ENCODE measurements around the gene SMAD1. TPM values are rescaled to one million over a fixed set of nuclear protein-coding genes. Genes with fewer than 3 reads are reported as not detected.
A peak's percentile ranks its signal among the peaks of the same experiment; 100 is the strongest.
"Not testable (repeated sequence)": the region's sequence is repeated elsewhere in the genome, so short reads cannot be mapped to it uniquely, and the experiment has no call there.

The SMAD1 gene
- total RNA-seq, 2 experiments from 2014 or later = 0.57 to 0.79 TPM

DNA sequence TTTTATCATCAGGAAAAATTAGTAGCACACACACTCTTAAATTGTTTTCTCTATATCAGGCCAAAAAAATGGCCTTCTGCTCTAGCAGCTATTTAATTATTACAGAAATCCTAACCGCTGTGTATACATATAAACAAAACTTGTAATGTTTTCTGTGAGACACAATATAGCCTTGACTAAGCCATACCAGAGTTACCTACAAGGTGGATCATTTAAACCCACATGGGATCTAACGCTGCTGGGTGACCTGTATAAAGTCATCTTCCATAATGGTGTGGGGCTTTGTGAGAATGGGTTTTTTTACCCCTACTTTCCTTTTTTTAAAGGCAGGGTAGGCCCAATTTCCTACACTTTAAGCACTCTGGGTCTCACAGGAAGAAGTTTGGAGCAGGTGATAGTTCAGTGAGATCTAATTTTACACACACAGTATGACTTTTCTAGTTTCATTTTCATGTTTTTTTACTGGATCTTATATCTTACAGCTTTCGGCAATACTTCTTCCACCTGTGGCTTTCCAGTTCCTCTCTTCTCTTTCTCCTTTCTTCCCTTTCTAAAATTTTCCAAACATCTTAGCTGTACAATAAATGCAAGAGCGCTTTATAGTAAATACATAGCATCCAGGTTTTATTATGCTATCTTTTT is 70.6 kb downstream of the SMAD1 start:
- H3K9me3 Mint-ChIP-seq = no peaks in the 10 kb centered on the region
- no peak overlapping the region for H3K4me3 Mint-ChIP-seq
- CTCF ChIA-PET = interaction anchor here (1.0 to 1.9 kb wide), 2 partner anchors 65 to 318 kb away, joined by 3 to 9 read pairs; no protein-coding TSS in a partner anchor

DNA sequence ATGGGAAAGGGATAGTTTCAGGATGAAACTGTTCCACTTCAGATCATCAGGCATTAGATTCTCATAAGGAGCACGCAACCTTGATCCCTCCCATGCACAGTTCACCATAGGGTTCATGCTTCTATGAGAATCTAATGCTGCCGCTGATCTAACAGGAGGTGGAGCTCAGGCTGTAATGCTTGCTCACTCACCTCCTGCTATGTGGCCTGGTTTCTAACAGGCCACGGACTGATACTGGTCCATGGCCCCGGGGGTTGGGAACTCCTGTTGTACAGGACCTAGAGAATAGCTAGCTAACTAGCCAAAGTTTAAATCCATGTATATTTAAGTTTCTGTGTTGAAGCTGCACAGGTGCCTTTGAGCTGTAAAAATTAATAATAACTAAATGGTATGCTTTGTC is 71.7 kb downstream of the SMAD1 start:
- H3K27ac Mint-ChIP-seq = no peak overlapping the region
- no peaks in the 10 kb centered on the region for H3K27me3 Mint-ChIP-seq (ENCODE audit: low read depth)
- intact Hi-C loops (cut with micrococcal nuclease) = loop anchor here (10.0 kb wide), 1 partner anchor 249 kb away; no protein-coding TSS in a partner anchor

More for the DNA sequence above, 70.6 kb downstream of the SMAD1 start:
- Mint-ChIP-seq H3K27ac (no peak overlapping the region), H3K27me3 (ENCODE audit: low read depth) (no peaks in the 10 kb centered on the region), H3K36me3 (ENCODE audit: low read depth) (no peaks in the 10 kb centered on the region), H3K4me1 (ENCODE audit: low read depth) (peaks cover 7% of the 10 kb centered on the region)
- no peak for DNase-seq
- intact Hi-C loops (cut with micrococcal nuclease) = loop anchor here (10.0 kb wide), 1 partner anchor 248 kb away; no protein-coding TSS in a partner anchor

DNA sequence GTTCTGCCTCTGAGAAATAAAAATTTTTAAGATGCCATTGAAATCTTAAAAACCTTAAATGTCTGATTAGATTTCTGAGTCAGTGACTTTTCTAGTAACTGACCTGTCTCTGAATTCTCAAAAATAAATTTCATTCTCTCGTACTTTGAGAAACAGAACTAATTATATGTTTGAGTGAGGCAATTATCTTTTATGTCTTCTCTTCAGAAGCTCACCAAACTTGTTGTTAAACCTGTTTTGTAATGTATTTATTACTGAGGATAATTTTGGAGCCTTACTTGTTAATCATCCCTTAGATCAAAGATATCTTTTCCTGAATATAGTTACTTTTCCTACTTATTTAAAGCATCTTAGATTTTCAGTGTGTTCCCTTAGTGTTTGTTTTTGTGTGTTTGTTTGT is 73.0 kb downstream of the SMAD1 start:
- intact Hi-C loops (cut with micrococcal nuclease) = loop anchor here (5.0 to 10.0 kb wide), 2 partner anchors 250 to 1382 kb away; no protein-coding TSS in a partner anchor
- Mint-ChIP-seq H3K27me3 (ENCODE audit: low read depth) (no peaks in the 10 kb centered on the region), H3K4me1 (ENCODE audit: low read depth) (peaks cover 7% of the 10 kb centered on the region), H3K9me3 (no peaks in the 10 kb centered on the region), H3K4me3 (no peak overlapping the region), H3K36me3 (ENCODE audit: low read depth) (no peaks in the 10 kb centered on the region), H3K27ac (no peak overlapping the region)
- no peak for DNase-seq
- CTCF ChIA-PET = interaction anchor here (0.6 to 1.8 kb wide), 4 partner anchors 13 to 583 kb away, joined by 3 to 4 read pairs (median 3); no protein-coding TSS in a partner anchor

More for the DNA sequence above, 71.7 kb downstream of the SMAD1 start:
- peaks cover 7% of the 10 kb centered on the region for H3K4me1 Mint-ChIP-seq (ENCODE audit: low read depth)
- CTCF ChIA-PET = interaction anchor here (1.0 to 1.9 kb wide), 4 partner anchors 11 to 319 kb away, joined by 3 to 9 read pairs (median 4); no protein-coding TSS in a partner anchor
- no peaks in the 10 kb centered on the region for H3K36me3 Mint-ChIP-seq (ENCODE audit: low read depth)
- no peak overlapping the region for H3K4me3 Mint-ChIP-seq
- DNase-seq = no peak
- H3K9me3 Mint-ChIP-seq = no peaks in the 10 kb centered on the region

DNA sequence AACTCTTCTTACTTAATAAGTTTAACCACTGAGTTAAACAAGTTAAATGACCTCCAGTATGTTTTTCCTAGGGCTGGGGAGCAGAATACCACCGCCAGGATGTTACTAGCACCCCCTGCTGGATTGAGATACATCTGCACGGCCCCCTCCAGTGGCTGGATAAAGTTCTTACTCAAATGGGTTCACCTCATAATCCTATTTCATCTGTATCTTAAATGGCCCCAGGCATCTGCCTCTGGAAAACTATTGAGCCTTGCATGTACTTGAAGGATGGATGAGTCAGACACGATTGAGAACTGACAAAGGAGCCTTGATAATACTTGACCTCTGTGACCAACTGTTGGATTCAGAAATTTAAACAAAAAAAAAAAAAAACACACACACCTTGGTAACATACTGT is 76.1 kb downstream of the SMAD1 start:
- Mint-ChIP-seq H3K4me3 (no peak overlapping the region), H3K4me1 (ENCODE audit: low read depth) (peaks cover under 1% of the 10 kb centered on the region), H3K27me3 (ENCODE audit: low read depth) (peaks cover 5% of the 10 kb centered on the region), H3K27ac (no peak overlapping the region), H3K9me3 (no peaks in the 10 kb centered on the region), H3K36me3 (ENCODE audit: low read depth) (no peaks in the 10 kb centered on the region)
- intact Hi-C loops (cut with micrococcal nuclease) = loop anchor here (1.0 to 10.0 kb wide), 6 partner anchors 61 to 1385 kb away; partner anchors contain the start of gene MMAA
- CTCF ChIA-PET = interaction anchor here (0.7 to 2.2 kb wide), 23 partner anchors 8 to 502 kb away, joined by 3 to 19 read pairs (median 4); no protein-coding TSS in a partner anchor
- DNase-seq = peak; percentile 73

DNA sequence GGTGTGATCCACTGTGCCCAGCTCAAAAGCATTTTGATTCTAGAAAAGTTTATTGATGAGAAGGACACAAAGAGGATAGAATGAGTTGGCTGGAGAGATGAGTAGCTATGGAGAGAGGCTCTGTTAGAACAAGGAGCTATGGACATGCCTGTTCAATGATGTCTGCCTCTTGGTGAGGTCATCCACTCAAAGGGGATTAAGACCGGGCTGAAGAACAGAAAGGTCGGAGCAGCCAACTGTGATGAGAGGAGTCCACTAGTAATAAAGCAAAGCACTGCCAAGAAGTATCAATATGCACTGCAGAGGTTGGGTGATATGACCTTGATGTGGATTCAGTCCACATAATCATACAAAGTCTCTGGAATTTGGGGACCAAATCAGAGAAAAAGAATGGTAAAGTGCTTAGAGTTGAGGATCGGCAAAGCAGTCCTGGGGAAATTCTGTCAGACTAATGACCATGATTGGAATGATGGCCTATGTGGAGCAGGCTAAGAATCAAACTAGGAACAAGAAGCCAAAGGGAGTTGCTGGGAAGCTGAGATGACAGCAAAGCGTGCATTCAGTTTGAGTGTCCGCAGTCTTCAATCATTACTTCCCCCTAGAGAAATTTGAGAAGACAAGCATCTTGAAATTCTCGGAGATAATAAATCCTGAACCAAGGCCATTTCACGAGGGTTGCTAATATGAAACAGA is 81.8 kb downstream of the SMAD1 start:
- Mint-ChIP-seq H3K27ac (no peak overlapping the region), H3K4me1 (ENCODE audit: low read depth) (no peaks in the 10 kb centered on the region), H3K9me3 (peaks cover 2% of the 10 kb centered on the region), H3K4me3 (no peak overlapping the region), H3K36me3 (ENCODE audit: low read depth) (no peaks in the 10 kb centered on the region), H3K27me3 (ENCODE audit: low read depth) (peaks cover 30% of the 10 kb centered on the region)
- no peak for DNase-seq
- intact Hi-C loops (cut with micrococcal nuclease) = no loop called here
- CTCF ChIA-PET = no interaction called here

DNA sequence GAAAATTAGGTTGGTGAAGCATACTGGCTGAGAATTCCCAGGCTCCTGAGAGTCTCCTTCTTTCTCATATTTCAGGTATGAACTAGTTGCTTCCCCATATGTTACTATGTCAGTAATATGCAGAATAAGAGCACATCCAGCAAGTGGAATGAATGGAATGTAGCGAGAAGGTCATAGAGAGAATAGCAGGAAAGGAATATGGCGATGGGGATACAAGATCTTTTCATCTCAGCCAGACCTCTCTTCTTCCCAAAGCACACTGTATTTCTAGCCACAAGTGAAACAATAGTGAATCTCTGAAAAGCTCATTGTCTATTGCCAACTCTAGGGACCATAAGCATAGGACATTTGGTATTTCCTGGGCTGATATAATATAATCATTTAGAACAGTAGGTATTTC is 82.9 kb downstream of the SMAD1 start:
- H3K9me3 Mint-ChIP-seq = peaks cover 2% of the 10 kb centered on the region
- H3K27ac Mint-ChIP-seq = no peak overlapping the region
- peaks cover 36% of the 10 kb centered on the region for H3K27me3 Mint-ChIP-seq (ENCODE audit: low read depth)
- DNase-seq = no peak
- intact Hi-C loops (cut with micrococcal nuclease) = no loop called here
- H3K4me3 Mint-ChIP-seq = no peak overlapping the region
- H3K36me3 Mint-ChIP-seq (ENCODE audit: low read depth) = no peaks in the 10 kb centered on the region
- CTCF ChIA-PET = interaction anchor here (1.1 kb wide), 1 partner anchor 52 kb away, joined by 4 read pairs; no protein-coding TSS in a partner anchor
- H3K4me1 Mint-ChIP-seq (ENCODE audit: low read depth) = no peaks in the 10 kb centered on the region

DNA sequence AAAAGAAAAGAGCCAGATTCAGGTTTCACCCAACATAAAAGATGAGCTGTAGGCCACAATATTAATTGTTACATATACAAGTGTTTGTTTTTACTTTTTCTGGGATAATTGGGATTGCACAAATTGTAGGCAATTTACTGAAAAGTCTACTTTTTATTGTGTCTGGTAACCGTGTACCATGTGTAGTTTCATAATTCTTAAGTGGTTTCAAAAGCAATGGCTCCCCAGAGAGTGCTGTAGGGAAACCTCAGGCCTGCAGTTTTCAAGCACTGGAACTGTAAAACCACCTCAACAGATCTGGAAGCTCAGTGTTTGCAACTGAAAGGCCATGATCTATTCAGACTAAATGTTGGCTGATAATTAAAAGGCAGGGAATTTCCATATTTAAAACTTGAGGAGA is 83.7 kb downstream of the SMAD1 start:
- Mint-ChIP-seq H3K27ac (no peak overlapping the region), H3K4me1 (ENCODE audit: low read depth) (no peaks in the 10 kb centered on the region), H3K4me3 (no peak overlapping the region), H3K36me3 (ENCODE audit: low read depth) (no peaks in the 10 kb centered on the region), H3K9me3 (peaks cover 2% of the 10 kb centered on the region), H3K27me3 (ENCODE audit: low read depth) (peaks cover 38% of the 10 kb centered on the region)
- intact Hi-C loops (cut with micrococcal nuclease) = no loop called here
- CTCF ChIA-PET = interaction anchor here (1.1 kb wide), 2 partner anchors 8 to 51 kb away, joined by 4 to 5 read pairs; no protein-coding TSS in a partner anchor
- DNase-seq = no peak

DNA sequence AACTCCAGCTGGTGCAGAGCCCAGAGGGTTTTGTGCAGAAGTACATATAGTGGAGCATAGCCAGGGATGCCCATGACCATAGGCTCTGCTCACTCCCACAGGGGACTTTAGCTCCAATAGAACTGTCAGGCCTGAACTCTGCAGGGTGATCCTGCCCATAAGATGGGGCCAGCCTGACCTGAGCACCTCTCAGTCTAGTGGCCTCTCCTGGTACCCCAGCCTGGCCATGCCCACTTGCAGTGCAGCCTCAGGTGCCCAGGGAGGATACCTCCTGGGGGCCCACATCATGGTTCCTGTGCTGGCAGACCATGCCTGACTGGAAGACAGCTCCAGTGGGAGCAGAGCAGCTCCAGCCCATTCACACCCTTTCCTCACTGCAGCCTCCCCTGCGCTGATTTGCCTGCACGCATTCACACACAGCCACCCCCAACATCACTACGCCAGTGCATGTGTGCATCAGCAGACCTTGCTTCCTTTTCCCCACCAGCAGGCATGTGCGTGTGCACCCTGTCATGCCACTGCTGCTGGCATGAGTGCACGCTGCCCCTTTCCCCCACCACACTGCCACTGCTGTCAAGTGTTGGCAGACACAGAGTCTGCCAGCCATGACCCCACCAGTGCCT is 84.5 kb downstream of the SMAD1 start:
- Mint-ChIP-seq H3K27me3 (ENCODE audit: low read depth) (peaks cover 38% of the 10 kb centered on the region), H3K36me3 (ENCODE audit: low read depth) (no peaks in the 10 kb centered on the region), H3K9me3 (peaks cover 2% of the 10 kb centered on the region), H3K4me3 (no peak overlapping the region), H3K27ac (no peak overlapping the region), H3K4me1 (ENCODE audit: low read depth) (no peaks in the 10 kb centered on the region)
- no peak for DNase-seq
- intact Hi-C loops (cut with micrococcal nuclease) = no loop called here
- CTCF ChIA-PET = interaction anchor here (1.1 kb wide), 1 partner anchor 9 kb away, joined by 5 read pairs; no protein-coding TSS in a partner anchor

DNA sequence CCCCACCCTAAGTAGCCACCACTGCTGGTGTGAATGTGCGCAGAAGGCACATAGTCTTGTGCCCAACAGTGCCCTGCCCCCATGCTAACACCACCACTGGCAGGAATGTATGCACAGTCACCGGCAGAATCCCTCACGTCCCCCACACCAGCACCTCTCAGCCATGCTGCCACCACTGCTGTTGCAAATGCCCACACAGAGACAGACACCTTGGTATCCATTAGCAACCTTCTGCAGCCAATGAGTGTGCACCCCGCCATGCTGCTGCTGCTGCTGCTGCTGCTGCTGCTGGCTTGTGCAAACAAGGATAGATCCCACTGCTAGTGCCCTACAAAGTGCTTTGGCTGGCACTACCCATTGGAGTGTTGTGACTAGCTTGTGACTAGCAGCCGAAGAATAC is 85.1 kb downstream of the SMAD1 start:
- peaks cover 2% of the 10 kb centered on the region for H3K9me3 Mint-ChIP-seq
- intact Hi-C loops (cut with micrococcal nuclease) = no loop called here
- no peaks in the 10 kb centered on the region for H3K4me1 Mint-ChIP-seq (ENCODE audit: low read depth)
- H3K4me3 Mint-ChIP-seq = no peak overlapping the region
- DNase-seq = no peak
- CTCF ChIA-PET = no interaction called here
- H3K36me3 Mint-ChIP-seq (ENCODE audit: low read depth) = no peaks in the 10 kb centered on the region
- no peak overlapping the region for H3K27ac Mint-ChIP-seq
- peaks cover 38% of the 10 kb centered on the region for H3K27me3 Mint-ChIP-seq (ENCODE audit: low read depth)

DNA sequence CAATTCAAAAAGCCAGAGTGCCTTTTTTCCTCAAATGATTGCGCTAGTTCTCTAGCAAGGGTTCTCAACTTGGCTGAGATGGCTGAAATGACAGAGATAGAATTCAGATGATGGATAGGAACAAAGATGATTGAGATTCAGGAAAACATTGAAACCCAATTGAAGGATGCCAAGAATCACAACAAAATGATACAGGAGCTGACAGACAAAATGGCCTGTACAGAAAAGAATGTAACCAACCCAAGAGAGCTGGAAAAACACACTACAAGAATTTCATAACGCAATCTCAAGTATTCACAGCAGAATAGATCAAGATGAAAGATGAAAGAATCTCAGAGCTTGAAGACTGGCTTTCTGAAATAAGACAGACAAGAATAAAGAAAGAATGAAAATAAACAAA is 85.9 kb downstream of the SMAD1 start:
- CTCF ChIA-PET = interaction anchor here (0.6 to 1.3 kb wide), 3 partner anchors 10 to 405 kb away, joined by 3 to 6 read pairs (median 3); no protein-coding TSS in a partner anchor
- Mint-ChIP-seq H3K27me3 (ENCODE audit: low read depth) (peaks cover 35% of the 10 kb centered on the region), H3K27ac (no peak overlapping the region), H3K4me3 (no peak overlapping the region), H3K4me1 (ENCODE audit: low read depth) (no peaks in the 10 kb centered on the region), H3K36me3 (ENCODE audit: low read depth) (no peaks in the 10 kb centered on the region), H3K9me3 (peaks cover 9% of the 10 kb centered on the region)
- DNase-seq = no peak
- intact Hi-C loops (cut with micrococcal nuclease) = no loop called here

DNA sequence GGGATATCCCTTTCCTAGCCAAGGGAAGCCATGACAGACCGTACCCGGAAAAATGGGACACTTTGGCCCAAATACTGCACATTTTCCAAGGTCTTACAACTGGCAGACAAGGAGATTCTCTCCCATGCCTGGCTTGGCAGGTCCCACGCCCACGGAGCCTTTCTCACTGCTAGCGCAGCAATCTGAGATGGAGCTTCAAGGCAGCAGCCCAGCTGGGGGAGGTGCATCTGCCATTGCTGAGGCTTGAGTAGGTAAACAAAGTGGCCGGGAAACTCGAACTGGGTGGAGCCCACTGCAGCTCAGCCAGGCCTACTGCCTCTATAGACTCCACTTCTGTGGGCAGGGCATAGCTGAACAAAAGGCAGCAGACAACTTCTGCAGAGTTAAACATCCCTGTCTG is 92.9 kb downstream of the SMAD1 start:
- H3K27ac Mint-ChIP-seq; intact Hi-C loops (cut with micrococcal nuclease); H3K4me1 Mint-ChIP-seq (ENCODE audit: low read depth); H3K4me3 Mint-ChIP-seq; H3K36me3 Mint-ChIP-seq (ENCODE audit: low read depth); CTCF ChIA-PET; DNase-seq: not testable (repeated sequence)
- H3K9me3 Mint-ChIP-seq = peaks cover 15% of the 10 kb centered on the region
- peaks cover 26% of the 10 kb centered on the region for H3K27me3 Mint-ChIP-seq (ENCODE audit: low read depth)

DNA sequence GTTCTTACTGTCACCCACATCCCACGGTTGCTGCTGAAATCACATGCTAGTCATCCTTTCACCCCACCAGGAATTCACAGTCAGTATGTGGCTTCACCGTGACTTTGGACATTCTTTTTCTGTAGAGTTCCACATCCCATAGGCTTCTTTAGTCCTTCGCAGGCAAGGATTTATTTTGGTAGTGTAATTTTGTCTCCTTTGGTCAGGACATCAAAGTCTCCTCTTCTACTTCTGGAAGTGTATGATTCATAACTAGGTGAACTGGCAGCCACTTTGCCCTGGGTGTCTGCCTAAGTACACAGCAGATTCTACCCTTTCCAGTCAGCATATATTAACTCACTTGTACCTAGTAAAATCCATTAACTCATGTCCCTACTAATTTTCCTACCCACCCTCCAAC is 99.3 kb downstream of the SMAD1 start:
- DNase-seq = no peak
- Mint-ChIP-seq H3K27ac (no peak overlapping the region), H3K9me3 (peaks cover 8% of the 10 kb centered on the region), H3K4me1 (ENCODE audit: low read depth) (no peaks in the 10 kb centered on the region), H3K36me3 (ENCODE audit: low read depth) (no peaks in the 10 kb centered on the region), H3K4me3 (no peak overlapping the region), H3K27me3 (ENCODE audit: low read depth) (peaks cover 24% of the 10 kb centered on the region)
- intact Hi-C loops (cut with micrococcal nuclease) = no loop called here
- CTCF ChIA-PET = interaction anchor here (0.7 kb wide), 1 partner anchor 405 kb away, joined by 3 read pairs; no protein-coding TSS in a partner anchor
